GM12878 (cell line): ENCODE results near the gene VGLL3. TPM values are rescaled to one million over a fixed set of nuclear protein-coding genes. Genes with fewer than 3 reads are reported as not detected.

Source experiments
- ATAC-seq: fragments of 200-7000 bp; cut with Tn5 transposase; 3 replicates; pipeline ENCODE4 v1.9.1; 2020; ENCODE audit warnings: mild to moderate bottlenecking, moderate library complexity
- BruUV-seq: library from RNA; stranded (reverse); fragments of 400-500 nt; replicated peaks from 2 replicates; lab custom pipeline; 2021; lab: Mats Ljungman, UMichigan
- CTCF ChIA-PET: fragments of 300-600 bp; sonication (Branson Sonifier 250); formaldehyde crosslinking; extraction: SDS; loops from one replicate; lab custom pipeline; 2021; ENCODE audit warnings: inconsistent platforms; lab: Yijun Ruan, JAX
- POLR2A ChIA-PET: fragments of 350-600 bp; formaldehyde crosslinking; extraction: SDS; loops from one replicate; lab custom pipeline; 2021; ENCODE audit warnings: inconsistent platforms; lab: Charles Lee
- RAD21 ChIA-PET: fragments of 300-600 bp; sonication (Branson Sonifier 250); formaldehyde crosslinking; loops from one replicate; lab custom pipeline; 2023; ENCODE audit warnings: antibody characterized with exemption; ENCODE audit not compliant: unreplicated experiment; lab: Charles Lee
- SMC1A ChIA-PET: fragments of 300-600 bp; sonication (Branson Sonifier 250); formaldehyde crosslinking; loops from one replicate; lab custom pipeline; 2023; ENCODE audit not compliant: unreplicated experiment, uncharacterized antibody; lab: Charles Lee
- DNase-seq: peaks from one replicate; pipeline ENCODE4 v3.0.0-alpha.2; 2011; ENCODE audit warnings: low read depth, low spot score
- FAIRE-seq: peaks from 3 replicates; lab custom pipeline; 2011; peaks lifted over from hg19 to GRCh38; lab: Jason Lieb, UNC
- H2AFZ ChIP-seq: 2 replicates; pipeline ENCODE4 v1.6.0; 2011; ENCODE audit warnings: low read depth, low read length, control low read depth; ENCODE audit not compliant: control insufficient read depth
- H3K27ac ChIP-seq: 2 replicates; pipeline ENCODE4 v1.5.1; 2011; ENCODE audit warnings: control low read depth; ENCODE audit not compliant: control insufficient read depth, insufficient read depth
- H3K27me3 ChIP-seq, 2 experiments: replicated peaks in 1 of 2; 2 replicates each; pipeline versions ENCODE4 v1.6.0 to v1.6.1; 2011; ENCODE audit warnings: low read length in 1 of 2; ENCODE audit not compliant: control insufficient read depth in 2 of 2, insufficient read depth in 2 of 2
- H3K36me3 ChIP-seq, 2 experiments: 2 replicates each; pipeline ENCODE4 v1.5.1; 2011; ENCODE audit warnings: low read length in 1 of 2; ENCODE audit not compliant: control insufficient read depth in 2 of 2, insufficient read depth in 2 of 2
- H3K4me1 ChIP-seq: 2 replicates; pipeline ENCODE4 v1.6.1; 2011; ENCODE audit warnings: mild to moderate bottlenecking, low read length, moderate library complexity, mixed read lengths; ENCODE audit not compliant: control insufficient read depth, insufficient read depth
- H3K4me2 ChIP-seq: 2 replicates; pipeline ENCODE4 v1.6.0; 2011; ENCODE audit warnings: control low read depth; ENCODE audit not compliant: control insufficient read depth, insufficient read depth
- H3K4me3 ChIP-seq: fragments of 200-600 bp; sonication (generic); 2 replicates; pipeline ENCODE4 v1.5.1; 2016
- H3K79me2 ChIP-seq: 2 replicates; pipeline ENCODE4 v1.6.0; 2011; ENCODE audit warnings: low read length; ENCODE audit not compliant: control insufficient read depth, insufficient read depth
- H3K9ac ChIP-seq: 2 replicates; pipeline ENCODE4 v1.8.0; 2011; ENCODE audit warnings: low read length, control low read depth, mixed read lengths; ENCODE audit not compliant: control insufficient read depth, insufficient read depth
- H3K9me3 ChIP-seq: replicated peaks from 3 replicates; pipeline ENCODE4 v1.5.1; 2011; ENCODE audit warnings: mild to moderate bottlenecking, low read length; ENCODE audit not compliant: control insufficient read depth, insufficient read depth
- H4K20me1 ChIP-seq: 2 replicates; pipeline ENCODE4 v1.6.0; 2011; ENCODE audit not compliant: control insufficient read depth, insufficient read depth
- BMI1 ChIP-seq: fragments of 450-650 bp; IDR thresholded peaks from 2 replicates; pipeline ENCODE4 v1.6.1; 2016; ENCODE audit warnings: mild to moderate bottlenecking, moderate library complexity, borderline replicate concordance
- CBX5 ChIP-seq: sonication (generic); IDR thresholded peaks from 2 replicates; pipeline ENCODE4 v1.6.1; 2016; ENCODE audit warnings: low read depth, moderate library complexity, mild to moderate bottlenecking, inconsistent platforms
- CHD4 ChIP-seq: fragments of 200-600 bp; sonication (generic); IDR thresholded peaks from 2 replicates; pipeline ENCODE4 v1.6.1; 2016; ENCODE audit warnings: mild to moderate bottlenecking
- EP300 ChIP-seq, 2 experiments: fragments of 150-350 bp in 1 of 2; IDR thresholded peaks; 2 replicates each; pipeline ENCODE4 v1.6.1; 2011 to 2012; ENCODE audit warnings: low read depth in 2 of 2, low read length in 2 of 2, borderline replicate concordance in 1 of 2, improper control_type of control experiment in 1 of 2, inconsistent platforms in 1 of 2; ENCODE audit not compliant: control insufficient read depth in 1 of 2
- HDAC2 ChIP-seq: fragments of 200-600 bp; sonication (generic); IDR thresholded peaks from 2 replicates; pipeline ENCODE4 v1.6.1; 2017
- PAX5 ChIP-seq: IDR thresholded peaks from 2 replicates; pipeline ENCODE4 v1.6.1; 2011; ENCODE audit warnings: low read depth, low read length, borderline replicate concordance
- RFX5 ChIP-seq: IDR thresholded peaks from 2 replicates; pipeline ENCODE4 v1.6.1; 2011; ENCODE audit warnings: low read depth, low read length, improper control_type of control experiment
- SPI1 ChIP-seq: IDR thresholded peaks from 2 replicates; pipeline ENCODE4 v1.6.1; 2011; ENCODE audit warnings: low read depth, mild to moderate bottlenecking, low read length, moderate library complexity, borderline replicate concordance; ENCODE audit not compliant: insufficient read depth
- YY1 ChIP-seq: IDR thresholded peaks from 2 replicates; pipeline ENCODE4 v1.6.1; 2011; ENCODE audit warnings: low read depth, mild to moderate bottlenecking, low read length
- ZNF274 ChIP-seq: IDR thresholded peaks from one replicate; pipeline ENCODE4 v1.8.0; 2011; ENCODE audit not compliant: insufficient read length, insufficient read depth
- WGBS: methylation state at CpG from one replicate; pipeline ENCODE4 v1.1.6; 2016; ENCODE audit warnings: low lambda C conversion rate; ENCODE audit not compliant: insufficient replicate concordance, insufficient coverage; ENCODE audit errors: missing lambda C conversion rate; 5-methylcytosine and 5-hydroxymethylcytosine counted together
- in situ Hi-C: fragments of 300-500 bp; cut with MboI; formaldehyde crosslinking; loops from 9 replicates; pipeline ENCODE4 v1.14.3; 2018; ENCODE audit warnings: mixed read lengths
- intact Hi-C: fragments of 100-400 bp; cut with micrococcal nuclease; formaldehyde crosslinking; loops from one replicate; pipeline ENCODE4 v1.14.2; 2022; ENCODE audit not compliant: unreplicated experiment
- polyA plus RNA-seq, 11 experiments: library from polyadenylated mRNA; depleted of rRNA in 4 of 11; unstranded in 6 of 11; stranded (reverse) in 5 of 11; fragments of >200 nt; fragmentation: Nextera tagmentation in 4 of 11; fragmentation: Illumina TruSeq in 1 of 11; extraction: Ambion mirVana in 4 of 11; extraction: Trizol in 1 of 11; gene quantifications; 1 replicate in 1 of 11; 2 replicates in 10 of 11; pipeline versions ENCODE4 v1.2.1 to v1.2.3, GENCODE V29; 2011 to 2016; ENCODE audit warnings: inconsistent platforms in 2 of 11, missing spikeins in 2 of 11, low read depth in 1 of 11
- total RNA-seq, 4 experiments: library from RNA; depleted of rRNA in 3 of 4; stranded (reverse); fragments of >200 nt in 3 of 4; fragmentation: Illumina TruSeq in 1 of 4; extraction: Trizol in 1 of 4; gene quantifications; 2 replicates each; pipeline versions ENCODE4 v1.2.1 to v1.2.3, GENCODE V29; 2013 to 2021
- TF ChIP-seq, protein P1 (sequence below): fragments of 450-650 bp; formaldehyde crosslinking; IDR thresholded peaks from 2 replicates; pipeline ENCODE4 v1.4.0; 2020; ENCODE audit warnings: mild to moderate bottlenecking, moderate library complexity
- TF ChIP-seq, protein P2 (sequence below): IDR thresholded peaks from 2 replicates; pipeline ENCODE4 v1.6.1; 2012; ENCODE audit warnings: improper control_type of control experiment, low read depth, low read length; ENCODE audit not compliant: insufficient replicate concordance
- TF ChIP-seq, protein P3 (sequence below): IDR thresholded peaks from 2 replicates; pipeline ENCODE4 v1.6.1; 2011; ENCODE audit warnings: low read depth, low read length, improper control_type of control experiment, borderline replicate concordance
- TF ChIP-seq, protein P4 (sequence below): IDR thresholded peaks from 2 replicates; pipeline ENCODE4 v1.6.1; 2011; ENCODE audit warnings: borderline replicate concordance, low read depth, mild to moderate bottlenecking, moderate library complexity, mixed read lengths, low read length; ENCODE audit not compliant: insufficient read depth; ENCODE audit errors: extremely low read length

VGLL3 gene
- total and polyA plus RNA-seq, 10 of the 15 experiments (the other 5 are each of a cell fraction or from before 2014, with no cell fraction given): 0.05 TPM; not detected in 9

DNA sequence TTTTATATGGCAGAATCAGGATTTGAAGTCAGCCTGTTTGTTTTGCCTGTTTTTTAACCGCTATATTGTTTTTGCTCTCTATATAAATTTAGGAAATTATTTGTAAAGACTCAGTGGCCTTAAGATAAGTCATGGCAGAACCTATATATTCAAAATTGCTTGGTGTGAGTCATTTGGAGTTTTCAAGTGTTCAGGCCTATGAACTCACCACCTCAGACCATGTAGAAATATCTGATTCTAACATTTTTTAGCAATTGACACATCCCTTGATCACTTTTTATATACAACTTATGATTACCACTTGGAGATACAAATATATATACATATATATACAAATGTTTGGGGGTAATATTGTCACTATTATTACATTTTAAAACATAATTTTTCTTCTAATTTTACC, 95.7 kb downstream of the VGLL3 start:
- Histone ChIP-seq H3K36me3 (no peaks in the 10 kb centered on the region), H3K27me3 (no peaks in the 10 kb centered on the region), H3K27ac (no peak overlapping the region), H3K9me3 (no peaks in the 10 kb centered on the region), H4K20me1 (no peaks in the 10 kb centered on the region), H3K9ac (no peak overlapping the region), H3K79me2 (no peaks in the 10 kb centered on the region), H2AFZ (no peak overlapping the region), H3K4me2 (no peak overlapping the region), H3K4me1 (no peaks in the 10 kb centered on the region), H3K4me3 (no peak overlapping the region)
- no TSS peak for BruUV-seq
- ChIA-PET POLR2A (no interaction called here), SMC1A (no interaction called here), CTCF (no interaction called here), RAD21 (no interaction called here)
- FAIRE-seq (no peak), DNase-seq (no peak), ATAC-seq (no peak)
- 8% methylated on average over 1 of the region's 1 CpG for WGBS
- in situ Hi-C loops (no loop called here), intact Hi-C loops (no loop called here)
- TF ChIP-seq RFX5: no peak
- TF ChIP-seq CBX5: no peak
- TF ChIP-seq CHD4: no peak
- no peak for TF ChIP-seq HDAC2
- TF ChIP-seq SPI1: no peak
- no peak for TF ChIP-seq ZNF274
- TF ChIP-seq, protein P1, sequence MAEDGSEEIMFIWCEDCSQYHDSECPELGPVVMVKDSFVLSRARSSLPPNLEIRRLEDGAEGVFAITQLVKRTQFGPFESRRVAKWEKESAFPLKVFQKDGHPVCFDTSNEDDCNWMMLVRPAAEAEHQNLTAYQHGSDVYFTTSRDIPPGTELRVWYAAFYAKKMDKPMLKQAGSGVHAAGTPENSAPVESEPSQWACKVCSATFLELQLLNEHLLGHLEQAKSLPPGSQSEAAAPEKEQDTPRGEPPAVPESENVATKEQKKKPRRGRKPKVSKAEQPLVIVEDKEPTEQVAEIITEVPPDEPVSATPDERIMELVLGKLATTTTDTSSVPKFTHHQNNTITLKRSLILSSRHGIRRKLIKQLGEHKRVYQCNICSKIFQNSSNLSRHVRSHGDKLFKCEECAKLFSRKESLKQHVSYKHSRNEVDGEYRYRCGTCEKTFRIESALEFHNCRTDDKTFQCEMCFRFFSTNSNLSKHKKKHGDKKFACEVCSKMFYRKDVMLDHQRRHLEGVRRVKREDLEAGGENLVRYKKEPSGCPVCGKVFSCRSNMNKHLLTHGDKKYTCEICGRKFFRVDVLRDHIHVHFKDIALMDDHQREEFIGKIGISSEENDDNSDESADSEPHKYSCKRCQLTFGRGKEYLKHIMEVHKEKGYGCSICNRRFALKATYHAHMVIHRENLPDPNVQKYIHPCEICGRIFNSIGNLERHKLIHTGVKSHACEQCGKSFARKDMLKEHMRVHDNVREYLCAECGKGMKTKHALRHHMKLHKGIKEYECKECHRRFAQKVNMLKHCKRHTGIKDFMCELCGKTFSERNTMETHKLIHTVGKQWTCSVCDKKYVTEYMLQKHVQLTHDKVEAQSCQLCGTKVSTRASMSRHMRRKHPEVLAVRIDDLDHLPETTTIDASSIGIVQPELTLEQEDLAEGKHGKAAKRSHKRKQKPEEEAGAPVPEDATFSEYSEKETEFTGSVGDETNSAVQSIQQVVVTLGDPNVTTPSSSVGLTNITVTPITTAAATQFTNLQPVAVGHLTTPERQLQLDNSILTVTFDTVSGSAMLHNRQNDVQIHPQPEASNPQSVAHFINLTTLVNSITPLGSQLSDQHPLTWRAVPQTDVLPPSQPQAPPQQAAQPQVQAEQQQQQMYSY (CRISPR knock-in tag): no peak
- TF ChIP-seq, protein P2, sequence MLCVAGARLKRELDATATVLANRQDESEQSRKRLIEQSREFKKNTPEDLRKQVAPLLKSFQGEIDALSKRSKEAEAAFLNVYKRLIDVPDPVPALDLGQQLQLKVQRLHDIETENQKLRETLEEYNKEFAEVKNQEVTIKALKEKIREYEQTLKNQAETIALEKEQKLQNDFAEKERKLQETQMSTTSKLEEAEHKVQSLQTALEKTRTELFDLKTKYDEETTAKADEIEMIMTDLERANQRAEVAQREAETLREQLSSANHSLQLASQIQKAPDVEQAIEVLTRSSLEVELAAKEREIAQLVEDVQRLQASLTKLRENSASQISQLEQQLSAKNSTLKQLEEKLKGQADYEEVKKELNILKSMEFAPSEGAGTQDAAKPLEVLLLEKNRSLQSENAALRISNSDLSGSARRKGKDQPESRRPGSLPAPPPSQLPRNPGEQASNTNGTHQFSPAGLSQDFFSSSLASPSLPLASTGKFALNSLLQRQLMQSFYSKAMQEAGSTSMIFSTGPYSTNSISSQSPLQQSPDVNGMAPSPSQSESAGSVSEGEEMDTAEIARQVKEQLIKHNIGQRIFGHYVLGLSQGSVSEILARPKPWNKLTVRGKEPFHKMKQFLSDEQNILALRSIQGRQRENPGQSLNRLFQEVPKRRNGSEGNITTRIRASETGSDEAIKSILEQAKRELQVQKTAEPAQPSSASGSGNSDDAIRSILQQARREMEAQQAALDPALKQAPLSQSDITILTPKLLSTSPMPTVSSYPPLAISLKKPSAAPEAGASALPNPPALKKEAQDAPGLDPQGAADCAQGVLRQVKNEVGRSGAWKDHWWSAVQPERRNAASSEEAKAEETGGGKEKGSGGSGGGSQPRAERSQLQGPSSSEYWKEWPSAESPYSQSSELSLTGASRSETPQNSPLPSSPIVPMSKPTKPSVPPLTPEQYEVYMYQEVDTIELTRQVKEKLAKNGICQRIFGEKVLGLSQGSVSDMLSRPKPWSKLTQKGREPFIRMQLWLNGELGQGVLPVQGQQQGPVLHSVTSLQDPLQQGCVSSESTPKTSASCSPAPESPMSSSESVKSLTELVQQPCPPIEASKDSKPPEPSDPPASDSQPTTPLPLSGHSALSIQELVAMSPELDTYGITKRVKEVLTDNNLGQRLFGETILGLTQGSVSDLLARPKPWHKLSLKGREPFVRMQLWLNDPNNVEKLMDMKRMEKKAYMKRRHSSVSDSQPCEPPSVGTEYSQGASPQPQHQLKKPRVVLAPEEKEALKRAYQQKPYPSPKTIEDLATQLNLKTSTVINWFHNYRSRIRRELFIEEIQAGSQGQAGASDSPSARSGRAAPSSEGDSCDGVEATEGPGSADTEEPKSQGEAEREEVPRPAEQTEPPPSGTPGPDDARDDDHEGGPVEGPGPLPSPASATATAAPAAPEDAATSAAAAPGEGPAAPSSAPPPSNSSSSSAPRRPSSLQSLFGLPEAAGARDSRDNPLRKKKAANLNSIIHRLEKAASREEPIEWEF: no peak
- no peak for TF ChIP-seq YY1
- TF ChIP-seq EP300 (IDR thresholded peaks at IDR 0.05; ENCODE audit: borderline replicate concordance in 1 of 2, control insufficient read depth in 1 of 2, low read depth in 2 of 2, low read length in 2 of 2): no peak
- TF ChIP-seq, protein P3, sequence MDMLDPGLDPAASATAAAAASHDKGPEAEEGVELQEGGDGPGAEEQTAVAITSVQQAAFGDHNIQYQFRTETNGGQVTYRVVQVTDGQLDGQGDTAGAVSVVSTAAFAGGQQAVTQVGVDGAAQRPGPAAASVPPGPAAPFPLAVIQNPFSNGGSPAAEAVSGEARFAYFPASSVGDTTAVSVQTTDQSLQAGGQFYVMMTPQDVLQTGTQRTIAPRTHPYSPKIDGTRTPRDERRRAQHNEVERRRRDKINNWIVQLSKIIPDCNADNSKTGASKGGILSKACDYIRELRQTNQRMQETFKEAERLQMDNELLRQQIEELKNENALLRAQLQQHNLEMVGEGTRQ: no peak
- no peak for TF ChIP-seq PAX5
- TF ChIP-seq, protein P4, sequence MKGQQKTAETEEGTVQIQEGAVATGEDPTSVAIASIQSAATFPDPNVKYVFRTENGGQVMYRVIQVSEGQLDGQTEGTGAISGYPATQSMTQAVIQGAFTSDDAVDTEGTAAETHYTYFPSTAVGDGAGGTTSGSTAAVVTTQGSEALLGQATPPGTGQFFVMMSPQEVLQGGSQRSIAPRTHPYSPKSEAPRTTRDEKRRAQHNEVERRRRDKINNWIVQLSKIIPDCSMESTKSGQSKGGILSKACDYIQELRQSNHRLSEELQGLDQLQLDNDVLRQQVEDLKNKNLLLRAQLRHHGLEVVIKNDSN: no peak
- no peak for TF ChIP-seq BMI1
